Measurements from ENCODE around the gene ZNF667.

ZNF667 gene

GRCh38 chr19:56476651-56477428, at the start of gene ZNF667:
Gene ZNF667, minus strand, starts transcription at chr19:56477345. Its CDS starts 14,975 bp downstream, at chr19:56462370.
- Histone ChIP-seq H3K4me1 (ENCODE audit: insufficient read depth, insufficient read length) (no peaks in the 10 kb centered on the region), H3K9me3 (ENCODE audit: insufficient read depth, low read length) (no peaks in the 10 kb centered on the region), H3K27me3 (ENCODE audit: insufficient read depth, insufficient read length) (no peaks in the 10 kb centered on the region), H3K9ac (ENCODE audit: insufficient read length, low read depth) (peak within 1 kb of the TSS; percentile 97), H3K4me3 (ENCODE audit: insufficient read length, low read depth) (peak within 1 kb of the TSS; percentile 97), H3K36me3 (ENCODE audit: insufficient read depth, insufficient read length, low read length) (peaks cover 16% of the 10 kb centered on the region)
- TF ChIP-seq YY1 (IDR thresholded peaks at IDR 0.05; ENCODE audit: insufficient read depth, insufficient read length) (no peak), SUZ12 (IDR thresholded peaks at IDR 0.05; ENCODE audit: extremely low read depth, insufficient read depth, insufficient read length) (no peak), ZNF274 (IDR thresholded peaks at IDR 0.05; ENCODE audit: low read depth, low read length) (no peak)
- DNase-seq (ENCODE audit: low read depth, low spot score): no peak

DNA sequence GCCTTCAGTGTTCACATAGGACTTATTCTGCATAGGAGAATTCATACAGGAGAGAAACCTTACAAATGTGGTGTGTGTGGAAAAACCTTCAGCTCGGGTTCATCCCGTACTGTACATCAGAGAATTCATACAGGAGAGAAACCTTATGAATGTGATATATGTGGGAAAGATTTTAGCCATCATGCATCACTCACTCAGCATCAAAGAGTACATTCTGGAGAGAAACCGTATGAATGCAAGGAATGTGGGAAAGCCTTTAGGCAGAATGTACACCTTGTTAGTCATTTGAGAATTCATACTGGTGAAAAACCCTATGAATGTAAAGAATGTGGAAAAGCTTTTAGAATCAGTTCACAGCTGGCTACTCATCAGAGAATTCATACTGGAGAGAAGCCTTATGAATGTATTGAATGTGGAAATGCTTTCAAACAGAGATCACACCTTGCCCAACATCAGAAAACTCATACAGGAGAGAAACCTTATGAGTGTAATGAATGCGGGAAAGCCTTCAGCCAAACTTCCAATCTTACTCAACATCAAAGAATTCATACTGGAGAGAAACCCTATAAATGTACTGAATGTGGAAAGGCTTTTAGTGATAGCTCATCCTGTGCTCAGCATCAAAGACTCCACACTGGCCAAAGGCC, 48.2 kb upstream of the ZNF667 start:
- no peaks in the 10 kb centered on the region for H3K4me1 ChIP-seq (ENCODE audit: insufficient read depth, insufficient read length)
- H3K9ac ChIP-seq (ENCODE audit: insufficient read length, low read depth): no peak overlapping the region
- H3K9me3 ChIP-seq (ENCODE audit: insufficient read depth, low read length): peaks cover 96% of the 10 kb centered on the region
- no peaks in the 10 kb centered on the region for H3K27me3 ChIP-seq (ENCODE audit: insufficient read depth, insufficient read length)
- peak; percentile 90 for TF ChIP-seq ZNF274 (IDR thresholded peaks at IDR 0.05; ENCODE audit: low read depth, low read length)
- TF ChIP-seq YY1 (IDR thresholded peaks at IDR 0.05; ENCODE audit: insufficient read depth, insufficient read length): no peak
- no peaks in the 10 kb centered on the region for H3K36me3 ChIP-seq (ENCODE audit: insufficient read depth, insufficient read length, low read length)
- no peak overlapping the region for H3K4me3 ChIP-seq (ENCODE audit: insufficient read length, low read depth)
- no peak for DNase-seq (ENCODE audit: low read depth, low spot score)

GRCh38 chr19:56508290-56508778, 31.2 kb upstream of the ZNF667 start:
- no peak for DNase-seq (ENCODE audit: low read depth, low spot score)
- Histone ChIP-seq H3K4me1 (ENCODE audit: insufficient read depth, insufficient read length) (no peaks in the 10 kb centered on the region), H3K4me3 (ENCODE audit: insufficient read length, low read depth) (peak overlapping the region; percentile 76), H3K27me3 (ENCODE audit: insufficient read depth, insufficient read length) (peaks cover 8% of the 10 kb centered on the region), H3K36me3 (ENCODE audit: insufficient read depth, insufficient read length, low read length) (no peaks in the 10 kb centered on the region), H3K9me3 (ENCODE audit: insufficient read depth, low read length) (no peaks in the 10 kb centered on the region; the same call in none of the 2 replicates), H3K9ac (ENCODE audit: insufficient read length, low read depth) (peak overlapping the region; percentile 92)
- TF ChIP-seq SUZ12 (IDR thresholded peaks at IDR 0.05; ENCODE audit: extremely low read depth, insufficient read depth, insufficient read length) (no peak), ZNF274 (IDR thresholded peaks at IDR 0.05; ENCODE audit: low read depth, low read length) (no peak), YY1 (IDR thresholded peaks at IDR 0.05; ENCODE audit: insufficient read depth, insufficient read length) (no peak)

DNA sequence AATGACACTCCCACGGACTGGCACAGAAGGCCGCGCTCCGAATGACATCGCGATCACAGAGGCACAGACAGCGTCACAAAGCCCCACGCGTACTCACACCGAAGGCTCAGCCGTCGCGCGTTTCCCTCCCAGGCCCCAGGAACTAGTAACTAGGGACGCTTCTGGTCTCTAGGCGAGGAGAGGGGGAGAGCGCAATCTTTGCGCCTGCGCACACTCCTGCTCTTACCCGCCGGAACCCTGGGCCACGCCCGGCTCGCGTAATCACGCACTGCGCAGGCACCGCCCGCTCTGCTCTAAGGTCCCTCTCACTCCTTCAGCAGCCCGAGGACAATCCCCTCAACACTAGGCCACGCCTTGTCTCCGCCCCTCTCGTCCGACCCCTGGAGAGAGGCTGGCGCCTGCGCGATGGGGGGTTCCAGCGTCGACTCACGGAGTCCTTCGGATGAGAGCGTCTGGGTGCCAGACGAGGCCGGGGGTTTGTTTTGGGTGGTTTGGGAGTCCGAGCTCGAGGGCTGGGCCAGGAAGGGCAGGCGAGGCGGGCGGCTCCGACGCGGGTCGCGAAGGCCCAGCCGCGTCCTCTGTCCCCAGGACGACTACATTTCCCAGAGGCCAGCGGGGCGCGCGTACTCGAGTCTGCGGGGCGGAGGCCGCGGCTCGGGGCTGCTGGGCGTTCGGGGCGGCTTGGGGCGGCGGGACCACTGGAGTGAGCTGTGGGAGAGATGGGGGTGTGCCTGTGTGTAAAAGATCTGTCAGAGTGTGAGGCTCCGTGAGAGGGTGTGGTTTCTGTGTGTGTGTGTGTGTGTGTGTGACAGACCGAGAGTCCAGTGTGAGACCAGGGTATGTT, 30.5 kb upstream of the ZNF667 start, which contains the start of gene ZNF471:
Gene ZNF471 (plus strand): TSS at position 410 of the 844 bp plus-strand sequence. CDS start 3,717 bp downstream, outside the sequence.
- Histone ChIP-seq H3K27me3 (ENCODE audit: insufficient read depth, insufficient read length) (peaks cover 8% of the 10 kb centered on the region), H3K36me3 (ENCODE audit: insufficient read depth, insufficient read length, low read length) (peaks cover 3% of the 10 kb centered on the region), H3K9me3 (ENCODE audit: insufficient read depth, low read length) (no peaks in the 10 kb centered on the region), H3K4me3 (ENCODE audit: insufficient read length, low read depth) (peak within 1 kb of the TSS; percentile 76), H3K9ac (ENCODE audit: insufficient read length, low read depth) (peak within 1 kb of the TSS; percentile 92), H3K4me1 (ENCODE audit: insufficient read depth, insufficient read length) (no peaks in the 10 kb centered on the region)
- TF ChIP-seq ZNF274 (IDR thresholded peaks at IDR 0.05; ENCODE audit: low read depth, low read length): no peak
- no peak for TF ChIP-seq SUZ12 (IDR thresholded peaks at IDR 0.05; ENCODE audit: extremely low read depth, insufficient read depth, insufficient read length)
- no peak for TF ChIP-seq YY1 (IDR thresholded peaks at IDR 0.05; ENCODE audit: insufficient read depth, insufficient read length)
- DNase-seq (ENCODE audit: low read depth, low spot score): peak; percentile 92

GRCh38 chr19:56504581-56504980, 27.4 kb upstream of the ZNF667 start:
- H3K9ac ChIP-seq (ENCODE audit: insufficient read length, low read depth): no peak overlapping the region
- DNase-seq (ENCODE audit: low read depth, low spot score): no peak
- H3K4me3 ChIP-seq (ENCODE audit: insufficient read length, low read depth): no peak overlapping the region
- H3K9me3 ChIP-seq (ENCODE audit: insufficient read depth, low read length): no peaks in the 10 kb centered on the region
- H3K27me3 ChIP-seq (ENCODE audit: insufficient read depth, insufficient read length): peaks cover 8% of the 10 kb centered on the region
- TF ChIP-seq YY1 (IDR thresholded peaks at IDR 0.05; ENCODE audit: insufficient read depth, insufficient read length): no peak
- TF ChIP-seq ZNF274 (IDR thresholded peaks at IDR 0.05; ENCODE audit: low read depth, low read length): no peak
- no peak for TF ChIP-seq SUZ12 (IDR thresholded peaks at IDR 0.05; ENCODE audit: extremely low read depth, insufficient read depth, insufficient read length)
- peaks cover 9% of the 10 kb centered on the region for H3K36me3 ChIP-seq (ENCODE audit: insufficient read depth, insufficient read length, low read length)
- H3K4me1 ChIP-seq (ENCODE audit: insufficient read depth, insufficient read length): no peaks in the 10 kb centered on the region

GRCh38 chr19:56491399-56491798, 14.3 kb upstream of the ZNF667 start:
- TF ChIP-seq YY1 (IDR thresholded peaks at IDR 0.05; ENCODE audit: insufficient read depth, insufficient read length) (no peak), ZNF274 (IDR thresholded peaks at IDR 0.05; ENCODE audit: low read depth, low read length) (no peak), SUZ12 (IDR thresholded peaks at IDR 0.05; ENCODE audit: extremely low read depth, insufficient read depth, insufficient read length) (no peak)
- Histone ChIP-seq H3K9ac (ENCODE audit: insufficient read length, low read depth) (no peak overlapping the region), H3K4me1 (ENCODE audit: insufficient read depth, insufficient read length) (no peaks in the 10 kb centered on the region), H3K9me3 (ENCODE audit: insufficient read depth, low read length) (peaks cover 21% of the 10 kb centered on the region; the same call in 1 of the 2 replicates), H3K27me3 (ENCODE audit: insufficient read depth, insufficient read length) (no peaks in the 10 kb centered on the region), H3K4me3 (ENCODE audit: insufficient read length, low read depth) (no peak overlapping the region), H3K36me3 (ENCODE audit: insufficient read depth, insufficient read length, low read length) (peaks cover 13% of the 10 kb centered on the region)
- DNase-seq (ENCODE audit: low read depth, low spot score): peak; percentile 11

All from NT2/D1 (cell line).